ENCODE measurements around the gene PSME3IP1. TPM values are rescaled to one million over a fixed set of nuclear protein-coding genes. Genes with fewer than 3 reads are reported as not detected.

PSME3IP1 gene
- total and polyA plus RNA-seq, 12 donors: 32.9 to 129 (median 67.8) TPM

- intact Hi-C loops (cut with DNase I): no loop called here
- no peak for TF ChIP-seq POLR2A (IDR thresholded peaks at IDR 0.05)
- TF ChIP-seq CTCF (IDR thresholded peaks at IDR 0.05): no peak
- no peaks in the 10 kb centered on the region for H3K9me3 ChIP-seq (replicated peaks in 1 of 3)
- peaks cover 0 to 8% of the 10 kb centered on the region in 2 donors for H3K4me1 ChIP-seq (replicated peaks in 1 of 2)
- no peak overlapping the region for H3K27ac ChIP-seq
- H3K4me3 ChIP-seq: no peak overlapping the region
- no peak for DNase-seq
- no peaks in the 10 kb centered on the region for H3K27me3 ChIP-seq
- WGBS, 4 donors: 81 to 92% (median 82%) methylated on average over 7 to 10 of the region's 10 CpGs
- H3K36me3 ChIP-seq (replicated peaks in 1 of 2): no peaks in the 10 kb centered on the region
Measured at GRCh38 chr16:57137566-57138273, 48.1 kb downstream of the PSME3IP1 start.

DNA sequence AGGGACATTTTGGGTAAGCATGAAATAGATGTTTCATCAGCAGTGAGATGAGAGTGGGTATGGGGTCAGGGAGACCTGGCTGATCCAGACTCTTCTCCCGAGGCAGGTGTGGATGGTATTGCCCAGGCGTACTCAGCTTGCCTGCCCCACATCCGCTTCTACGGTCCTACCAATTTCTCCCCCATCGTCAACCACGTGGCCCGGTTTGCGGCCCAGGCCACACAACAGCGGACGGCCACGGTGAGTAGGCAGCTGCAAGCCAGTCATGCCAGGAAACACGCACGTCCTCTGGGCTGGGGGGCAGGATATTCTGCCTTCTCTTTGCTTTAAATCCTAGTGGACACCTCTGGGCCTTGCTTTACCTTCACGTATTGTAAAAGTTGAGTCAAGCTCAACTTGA lies 48.8 kb downstream of the PSME3IP1 start:
- WGBS, 4 donors: 72 to 100% (median 82%) methylated on average over 2 to 14 of the region's 14 CpGs
- no peaks in the 10 kb centered on the region for H3K27me3 ChIP-seq
- intact Hi-C loops (cut with DNase I): no loop called here
- no peak overlapping the region for H3K4me3 ChIP-seq
- H3K27ac ChIP-seq: no peak overlapping the region
- H3K36me3 ChIP-seq (replicated peaks in 1 of 2): no peaks in the 10 kb centered on the region
- peaks cover 0 to 8% of the 10 kb centered on the region in 2 donors for H3K4me1 ChIP-seq (replicated peaks in 1 of 2)
- TF ChIP-seq POLR2A (IDR thresholded peaks at IDR 0.05): no peak
- TF ChIP-seq CTCF (IDR thresholded peaks at IDR 0.05): no peak
- no peak for DNase-seq
- H3K9me3 ChIP-seq (replicated peaks in 1 of 3): no peaks in the 10 kb centered on the region

DNA sequence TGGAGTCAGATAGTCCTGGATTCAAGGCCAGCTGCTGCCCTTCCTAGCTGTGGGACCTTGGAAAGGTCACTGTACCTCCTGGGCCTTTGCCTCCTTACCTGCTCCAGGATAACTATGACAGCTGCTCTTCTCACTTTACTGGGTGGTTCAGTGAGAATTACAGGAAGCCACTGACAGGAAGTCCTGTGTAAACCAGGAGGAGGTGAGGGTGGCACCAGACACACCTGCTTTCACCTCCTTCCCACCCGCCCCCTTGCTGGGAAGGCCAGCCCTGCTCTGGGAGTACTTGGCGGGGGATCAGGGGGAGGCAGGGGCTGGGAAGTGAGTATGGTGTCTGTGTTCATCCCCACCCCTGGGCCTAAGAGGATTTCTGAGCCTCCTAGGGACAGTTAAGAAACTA lies 50.9 kb downstream of the PSME3IP1 start:
- H3K27me3 ChIP-seq: no peaks in the 10 kb centered on the region
- H3K36me3 ChIP-seq (replicated peaks in 1 of 2): no peaks in the 10 kb centered on the region
- DNase-seq: no peak
- H3K9me3 ChIP-seq (replicated peaks in 1 of 3): no peaks in the 10 kb centered on the region
- H3K27ac ChIP-seq: peak overlapping the region in 1 of 5 donors; percentile 16
- intact Hi-C loops (cut with DNase I): no loop called here
- TF ChIP-seq CTCF (IDR thresholded peaks at IDR 0.05) (no peak), POLR2A (IDR thresholded peaks at IDR 0.05) (no peak)
- H3K4me1 ChIP-seq (replicated peaks in 1 of 2): peaks cover 0 to 4% of the 10 kb centered on the region in 2 donors
- WGBS, 4 donors: 87 to 92% (median 90%) methylated on average over 2 of the region's 2 CpGs; no CpG with 5 or more reads in 1 of the 4 donors
- H3K4me3 ChIP-seq: no peak overlapping the region

GRCh38 chr16:57133886-57134285 lies 52.0 kb downstream of the PSME3IP1 start:
- H3K4me1 ChIP-seq (replicated peaks in 1 of 2): no peaks in the 10 kb centered on the region
- no peaks in the 10 kb centered on the region for H3K27me3 ChIP-seq
- no peaks in the 10 kb centered on the region for H3K9me3 ChIP-seq (replicated peaks in 1 of 3)
- H3K4me3 ChIP-seq: no peak overlapping the region
- no peak for TF ChIP-seq CTCF (IDR thresholded peaks at IDR 0.05)
- TF ChIP-seq POLR2A (IDR thresholded peaks at IDR 0.05): no peak
- intact Hi-C loops (cut with DNase I): no loop called here
- no peaks in the 10 kb centered on the region for H3K36me3 ChIP-seq (replicated peaks in 1 of 2)
- WGBS, 4 donors: 86 to 97% (median 93%) methylated on average over 5 to 10 of the region's 10 CpGs
- no peak for DNase-seq
- H3K27ac ChIP-seq: no peak overlapping the region

Data from adrenal gland (tissue), 12 donors.